Stimulated activated CD8-positive, alpha-beta memory T cell treated with anti-CD3 and anti-CD28 coated beads, Interleukin-4, amount 100 ng/mL, for 1 hour (primary cell): ENCODE results near the gene CACNA1H.
"Not testable (repeated sequence)": the region's sequence is repeated elsewhere in the genome, so short reads cannot be mapped to it uniquely, and the experiment has no call there.

Source experiments
- DNase-seq, 2 donors: peaks; one replicate each; pipeline ENCODE4 v3.0.0-alpha.2; 2020; ENCODE audit warnings: low read depth in 2 of 2, low spot score in 1 of 2

The CACNA1H gene

DNA sequence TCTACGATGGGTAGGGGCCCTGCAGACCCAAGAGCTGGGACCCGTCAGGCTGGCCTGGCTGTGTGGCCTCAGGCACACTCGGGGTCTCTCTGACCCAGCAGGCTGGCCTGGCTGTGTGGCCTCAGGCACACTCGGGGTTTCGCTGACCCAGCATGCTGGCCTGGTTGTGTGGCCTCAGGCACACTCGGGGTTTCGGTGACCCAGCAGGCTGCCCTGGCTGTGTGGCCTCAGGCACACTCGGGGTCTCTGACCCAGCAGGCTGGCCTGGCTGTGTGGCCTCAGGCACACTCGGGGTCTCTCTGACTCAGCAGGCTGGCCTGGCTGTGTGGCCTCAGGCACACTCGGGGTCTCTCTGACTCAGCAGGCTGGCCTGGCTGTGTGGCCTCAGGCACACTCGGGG lies 37.9 kb downstream of the CACNA1H start:
- not testable (repeated sequence) for DNase-seq

DNA sequence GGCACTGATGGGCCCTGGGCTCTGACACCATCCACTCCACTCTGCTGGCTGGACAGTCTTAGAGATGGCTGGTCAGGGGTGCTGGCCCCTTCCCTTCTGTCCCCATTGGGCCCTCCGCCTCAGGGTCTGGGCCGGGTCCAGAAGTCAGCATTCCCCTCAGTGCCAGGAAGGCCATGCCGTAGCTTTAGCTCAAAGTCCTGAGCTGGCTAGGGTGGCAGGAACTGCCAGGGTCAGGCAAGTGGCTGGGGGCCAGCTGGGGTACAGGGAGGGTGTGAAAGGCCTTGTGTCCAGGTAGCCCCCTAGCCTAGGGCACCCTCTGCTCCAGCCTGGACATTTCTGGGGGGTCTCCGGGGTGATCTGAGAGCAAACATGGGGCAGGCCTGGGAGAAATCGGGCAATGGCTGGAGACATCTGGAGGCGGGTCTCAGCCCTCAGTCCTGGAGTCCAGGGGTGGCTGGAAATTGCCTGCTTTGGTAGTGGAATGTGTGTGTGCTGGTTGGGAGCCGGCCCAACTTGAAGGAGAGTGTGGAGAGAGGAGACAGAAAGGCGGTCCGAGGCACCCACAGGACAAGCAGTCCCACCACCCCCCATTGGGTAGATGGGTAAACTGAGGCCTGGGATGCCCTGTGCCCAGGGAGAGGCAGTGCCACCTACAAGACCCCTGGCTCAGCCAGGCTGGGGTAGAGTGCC lies 39.6 kb downstream of the CACNA1H start:
- no peak for DNase-seq

DNA sequence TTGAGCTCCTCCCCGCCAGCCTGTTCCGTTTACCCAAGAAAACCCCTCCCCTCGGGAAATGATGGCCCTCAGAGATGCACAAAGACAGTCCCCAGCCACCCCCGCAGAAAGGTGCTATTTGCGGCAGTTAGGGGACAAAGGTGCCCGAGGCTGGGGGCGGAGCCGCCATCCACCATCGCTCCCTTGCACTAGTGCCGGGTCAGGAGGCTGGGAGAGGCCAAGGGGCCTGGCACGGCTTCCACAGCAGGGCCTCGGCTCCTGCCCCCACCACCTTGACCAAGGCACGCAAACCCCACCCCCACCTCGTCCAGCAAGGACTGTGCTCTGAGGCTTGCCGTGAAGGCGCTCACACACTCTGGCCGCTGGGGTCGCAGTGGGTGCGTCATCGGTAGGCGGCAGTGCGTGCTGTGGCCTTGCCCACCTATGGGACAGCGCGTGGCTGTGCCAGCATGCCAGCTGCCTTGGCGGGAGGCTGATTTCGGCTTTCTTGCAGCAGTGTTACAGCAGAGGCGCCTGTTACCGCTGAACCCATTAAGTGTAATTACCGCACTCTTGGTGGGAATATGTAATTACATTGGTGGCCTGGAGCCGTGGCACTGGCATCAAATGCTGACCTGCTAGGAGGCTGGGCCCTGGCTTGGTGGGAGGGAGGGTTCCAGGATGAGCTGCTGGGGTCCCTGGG lies 40.4 kb downstream of the CACNA1H start:
- no peak for DNase-seq

DNA sequence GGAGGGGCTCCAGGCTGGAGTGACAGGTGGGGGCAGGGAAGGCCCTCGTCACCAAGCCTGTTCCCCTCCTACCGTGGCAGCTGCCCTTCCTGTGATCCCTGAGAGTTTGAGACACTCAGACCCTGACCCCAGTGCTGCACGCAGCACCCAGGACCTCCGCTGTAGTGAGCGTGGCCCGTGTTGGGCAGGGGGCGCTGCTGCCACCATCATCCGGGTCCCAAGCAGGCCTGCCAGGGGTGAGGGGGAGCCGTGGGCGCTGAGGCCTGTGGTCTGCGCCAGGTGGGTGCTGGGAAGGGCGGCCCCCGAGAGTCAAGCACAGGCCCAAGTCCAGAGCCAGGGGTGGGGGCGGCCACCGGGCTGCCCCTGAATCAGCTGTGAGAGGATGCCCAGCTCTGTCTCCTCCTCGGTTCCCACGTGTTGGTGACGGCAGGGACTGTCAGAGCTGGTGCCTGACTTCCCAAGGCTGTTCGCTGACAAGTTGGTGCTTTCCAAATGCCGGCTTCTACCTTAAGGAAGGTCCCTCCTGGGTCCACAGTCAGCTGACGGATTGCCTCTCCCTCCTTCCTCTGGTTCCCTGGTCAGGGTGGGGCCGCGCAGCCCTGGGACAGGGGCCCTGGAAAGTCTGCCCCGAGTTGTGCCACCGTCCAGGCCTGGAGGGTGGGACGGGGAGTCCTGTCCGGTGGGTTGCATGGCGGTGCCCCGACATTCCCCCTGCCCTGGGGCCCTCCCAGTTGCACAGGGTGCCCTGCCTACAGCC lies 41.1 kb downstream of the CACNA1H start:
- DNase-seq = no peak

DNA sequence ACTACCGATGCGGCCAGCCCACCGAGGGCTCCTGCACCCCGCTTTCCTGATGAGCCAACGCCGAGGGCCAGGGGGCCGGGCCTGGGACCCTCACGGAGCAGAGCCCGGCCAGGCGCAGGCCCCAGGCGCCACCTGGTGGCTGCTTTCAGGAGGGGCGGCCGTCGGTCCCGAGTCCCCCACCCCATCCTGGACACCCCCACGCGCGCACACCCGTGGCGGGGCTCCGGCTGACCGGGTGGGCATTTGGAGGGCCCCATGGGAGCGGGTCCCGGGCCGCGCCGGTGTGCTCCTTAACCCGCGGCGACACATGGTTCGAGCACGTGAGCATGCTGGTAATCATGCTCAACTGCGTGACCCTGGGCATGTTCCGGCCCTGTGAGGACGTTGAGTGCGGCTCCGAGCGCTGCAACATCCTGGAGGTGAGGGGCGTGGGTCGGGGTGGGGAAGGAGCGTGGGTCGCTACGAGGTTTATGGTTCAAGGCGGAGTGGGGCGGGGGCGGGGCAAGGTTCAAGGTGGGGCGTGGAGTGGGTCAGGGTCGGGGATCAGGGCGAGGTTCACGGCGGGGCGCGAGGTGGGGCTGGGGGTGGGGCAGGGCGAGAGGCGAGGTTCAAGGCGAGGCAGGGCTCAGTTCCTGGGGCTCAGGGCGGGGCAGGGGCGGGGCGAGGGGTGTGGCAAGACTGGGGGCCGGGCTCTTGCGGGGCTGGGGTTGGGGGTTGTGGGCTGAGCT lies 41.9 kb downstream of the CACNA1H start:
- DNase-seq = no peak

DNA sequence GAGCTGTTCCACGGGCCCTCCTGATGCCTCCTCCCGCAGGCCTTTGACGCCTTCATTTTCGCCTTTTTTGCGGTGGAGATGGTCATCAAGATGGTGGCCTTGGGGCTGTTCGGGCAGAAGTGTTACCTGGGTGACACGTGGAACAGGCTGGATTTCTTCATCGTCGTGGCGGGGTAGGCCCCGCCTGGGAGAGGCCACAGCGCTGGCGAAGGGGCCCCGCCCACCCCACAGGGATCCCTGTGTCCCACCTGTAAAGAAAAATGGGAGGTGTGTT lies 42.4 kb downstream of the CACNA1H start:
- no peak for DNase-seq

DNA sequence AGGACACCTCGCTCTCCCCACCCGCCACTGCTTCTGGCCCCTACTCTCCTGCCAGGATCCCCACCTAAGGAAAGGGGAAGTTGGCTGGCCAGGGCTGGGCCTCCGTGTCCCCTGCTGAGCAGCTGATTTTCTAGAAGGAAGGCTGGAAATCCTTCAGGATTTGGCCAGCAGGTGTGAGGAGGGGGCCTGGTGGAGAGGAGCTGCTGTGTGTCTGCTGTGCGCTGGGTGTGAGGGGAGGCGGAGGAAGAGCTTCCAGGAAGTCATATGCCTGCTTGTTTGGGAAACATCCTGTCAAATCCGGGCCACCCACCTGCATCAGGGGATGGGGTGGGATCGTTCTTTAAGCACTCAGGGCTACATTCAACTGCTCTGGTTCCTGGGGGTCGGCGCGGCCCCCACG lies 43.6 kb downstream of the CACNA1H start:
- no peak for DNase-seq

DNA sequence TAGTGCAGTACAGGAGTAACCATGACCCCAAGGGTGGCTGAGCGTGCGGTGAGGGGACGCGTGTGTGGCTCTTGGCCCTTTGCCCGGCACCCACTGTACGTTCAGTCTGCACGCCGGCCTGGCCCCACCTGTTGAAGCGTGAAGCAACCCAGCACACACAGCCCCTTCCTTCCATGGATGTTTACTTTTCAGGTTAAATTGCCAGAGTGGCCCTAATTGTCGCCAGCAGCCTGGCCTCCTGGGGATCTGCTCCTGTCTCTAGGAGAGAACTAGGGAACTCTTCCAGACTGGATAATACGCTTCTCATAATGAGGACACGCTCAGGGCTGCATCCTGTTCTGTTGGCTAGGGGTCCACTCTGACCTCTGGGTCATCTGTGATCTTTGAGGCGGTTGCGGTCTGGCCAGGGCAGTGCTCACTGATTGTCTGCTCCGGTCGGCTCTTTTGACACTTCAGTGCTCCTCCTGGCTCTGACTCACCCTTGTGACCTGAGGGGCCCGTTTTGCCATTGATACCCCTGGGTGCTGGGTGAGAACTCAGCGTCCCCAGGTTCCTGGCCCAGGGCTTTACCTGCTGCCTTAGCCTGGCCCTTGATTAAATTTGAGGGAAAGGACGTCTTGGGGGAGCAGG lies 44.4 kb downstream of the CACNA1H start:
- no peak for DNase-seq

DNA sequence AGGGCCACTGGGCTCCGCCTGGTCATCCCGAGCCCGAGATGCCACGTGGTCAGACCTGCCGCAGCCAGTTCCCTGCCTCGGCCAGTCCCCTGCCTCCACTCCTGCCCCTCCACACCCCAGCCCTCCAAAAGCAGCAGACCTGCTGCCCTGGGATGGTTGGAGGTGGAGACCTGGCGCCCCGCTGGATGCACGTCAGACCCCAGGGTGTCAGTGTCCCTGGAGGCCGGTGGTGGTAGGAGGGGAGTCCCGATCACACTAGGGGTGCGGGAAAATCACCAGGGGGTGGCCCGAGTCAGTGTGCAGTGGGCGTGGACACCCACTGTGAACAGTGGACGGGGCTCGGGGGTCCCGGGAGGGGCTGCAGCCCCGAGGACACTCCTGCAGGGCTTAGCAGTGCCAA lies 45.3 kb downstream of the CACNA1H start:
- DNase-seq = no peak

DNA sequence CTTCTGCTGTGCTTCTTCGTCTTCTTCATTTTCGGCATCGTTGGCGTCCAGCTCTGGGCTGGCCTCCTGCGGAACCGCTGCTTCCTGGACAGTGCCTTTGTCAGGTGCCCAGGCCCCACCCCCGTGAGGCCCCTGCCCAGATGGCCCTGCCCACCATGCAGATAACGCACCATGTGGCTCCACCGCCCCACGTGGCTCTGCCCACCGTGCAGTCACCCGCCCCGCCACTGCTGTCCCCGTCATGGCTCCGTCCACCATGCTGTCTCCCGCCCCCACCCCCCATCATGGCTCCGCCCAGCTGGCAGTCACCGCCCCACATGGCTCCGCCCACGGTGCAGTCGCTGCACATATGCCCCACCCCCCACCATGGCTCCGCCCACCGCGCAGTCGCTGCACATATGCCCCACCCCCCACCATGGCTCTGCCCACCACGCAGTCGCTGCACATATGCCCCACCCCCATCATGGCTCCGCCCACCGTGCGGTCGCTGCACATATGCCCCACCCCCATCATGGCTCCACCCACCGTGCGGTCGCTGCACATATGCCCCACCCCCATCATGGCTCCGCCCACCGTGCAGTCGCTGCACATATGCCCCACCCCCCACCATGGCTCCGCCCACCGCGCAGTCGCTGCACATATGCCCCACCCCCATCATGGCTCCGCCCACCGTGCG lies 45.9 kb downstream of the CACNA1H start:
- DNase-seq = not testable (repeated sequence)

DNA sequence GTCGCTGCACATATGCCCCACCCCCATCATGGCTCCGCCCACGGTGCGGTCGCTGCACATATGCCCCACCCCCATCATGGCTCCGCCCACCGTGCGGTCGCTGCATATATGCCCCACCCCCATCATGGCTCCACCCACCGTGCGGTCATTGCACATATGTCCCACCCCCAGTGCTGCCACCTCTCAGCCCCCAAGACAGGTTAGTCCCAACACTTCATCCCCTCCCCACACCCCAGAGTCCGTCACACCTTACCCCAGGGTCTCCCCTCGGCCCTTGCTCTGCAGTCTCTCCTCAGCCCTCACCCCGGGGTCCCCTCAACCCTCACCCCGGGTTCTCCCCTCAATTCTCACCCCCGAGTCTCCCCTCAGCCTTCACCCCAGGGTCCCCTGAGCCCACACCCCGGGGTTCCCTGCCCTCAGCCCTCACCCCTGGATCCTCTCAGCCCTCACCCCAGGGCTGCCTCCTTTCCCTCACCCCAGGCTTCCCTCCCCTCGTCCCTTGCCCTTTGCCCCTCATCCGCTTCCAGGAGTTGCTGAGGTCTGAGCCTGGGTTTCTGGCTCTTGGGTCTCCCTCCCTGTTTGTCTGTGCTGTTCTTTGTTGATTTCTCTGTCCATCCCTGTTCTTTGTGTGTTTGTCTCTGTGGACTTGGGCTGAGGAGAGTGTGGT lies 46.6 kb downstream of the CACNA1H start:
- DNase-seq = no peak

DNA sequence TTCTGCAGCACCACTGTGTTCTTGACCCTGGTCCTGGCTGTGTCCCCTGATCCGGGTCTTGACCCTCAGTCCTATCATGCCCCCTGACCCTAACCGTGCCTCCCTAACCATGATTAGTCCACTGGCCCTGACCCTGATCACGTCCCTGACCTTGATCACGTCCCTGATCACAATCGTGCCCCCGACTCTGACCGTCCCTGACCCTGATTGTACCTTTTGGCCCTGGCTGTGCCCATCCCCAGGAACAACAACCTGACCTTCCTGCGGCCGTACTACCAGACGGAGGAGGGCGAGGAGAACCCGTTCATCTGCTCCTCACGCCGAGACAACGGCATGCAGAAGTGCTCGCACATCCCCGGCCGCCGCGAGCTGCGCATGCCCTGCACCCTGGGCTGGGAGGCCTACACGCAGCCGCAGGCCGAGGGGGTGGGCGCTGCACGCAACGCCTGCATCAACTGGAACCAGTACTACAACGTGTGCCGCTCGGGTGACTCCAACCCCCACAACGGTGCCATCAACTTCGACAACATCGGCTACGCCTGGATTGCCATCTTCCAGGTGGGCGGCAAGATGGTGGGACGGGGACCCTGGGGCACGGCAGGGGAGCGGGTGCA lies 47.2 kb downstream of the CACNA1H start:
- no peak for DNase-seq

DNA sequence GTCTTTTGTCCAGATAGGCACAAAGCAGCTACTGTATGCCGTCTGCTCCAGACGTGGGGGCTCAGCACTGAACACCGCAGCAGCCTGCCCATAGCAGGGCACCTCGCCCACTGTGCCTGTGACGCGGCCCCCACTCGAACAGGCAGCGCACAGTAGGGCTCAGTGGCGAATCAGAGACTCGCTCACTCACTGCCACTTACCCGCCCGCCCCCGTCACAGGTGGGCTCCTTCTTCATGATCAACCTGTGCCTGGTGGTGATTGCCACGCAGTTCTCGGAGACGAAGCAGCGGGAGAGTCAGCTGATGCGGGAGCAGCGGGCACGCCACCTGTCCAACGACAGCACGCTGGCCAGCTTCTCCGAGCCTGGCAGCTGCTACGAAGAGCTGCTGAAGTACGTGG lies 48.5 kb downstream of the CACNA1H start:
- DNase-seq = no peak

DNA sequence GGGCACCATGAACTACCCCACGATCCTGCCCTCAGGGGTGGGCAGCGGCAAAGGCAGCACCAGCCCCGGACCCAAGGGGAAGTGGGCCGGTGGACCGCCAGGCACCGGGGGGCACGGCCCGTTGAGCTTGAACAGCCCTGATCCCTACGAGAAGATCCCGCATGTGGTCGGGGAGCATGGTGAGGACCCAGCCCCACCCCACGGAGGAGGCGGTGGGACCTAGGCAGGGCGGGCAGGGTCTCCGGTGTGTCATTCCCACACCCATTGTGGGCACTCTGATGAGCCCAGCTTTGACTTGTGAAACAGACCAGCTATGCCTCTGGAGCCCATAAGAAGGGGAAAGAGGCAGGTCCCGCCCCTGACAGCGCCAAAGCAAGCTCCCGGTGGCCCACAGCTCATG lies 49.4 kb downstream of the CACNA1H start:
- DNase-seq = no peak

DNA sequence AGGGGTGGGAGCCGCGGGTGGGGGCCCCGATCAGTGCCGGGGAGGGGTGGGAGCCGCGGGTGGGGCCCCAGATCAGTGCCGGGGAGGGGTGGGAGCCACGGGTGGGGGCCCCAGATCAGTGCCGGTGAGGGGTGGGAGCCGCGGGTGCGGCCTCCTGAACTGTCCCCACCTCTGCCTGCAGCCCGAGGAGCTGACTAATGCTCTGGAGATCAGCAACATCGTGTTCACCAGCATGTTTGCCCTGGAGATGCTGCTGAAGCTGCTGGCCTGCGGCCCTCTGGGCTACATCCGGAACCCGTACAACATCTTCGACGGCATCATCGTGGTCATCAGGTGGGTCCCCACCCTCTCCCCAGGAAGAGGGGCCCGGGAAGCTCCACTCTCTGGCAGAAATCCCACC lies 52.0 kb downstream of the CACNA1H start:
- no peak for DNase-seq

DNA sequence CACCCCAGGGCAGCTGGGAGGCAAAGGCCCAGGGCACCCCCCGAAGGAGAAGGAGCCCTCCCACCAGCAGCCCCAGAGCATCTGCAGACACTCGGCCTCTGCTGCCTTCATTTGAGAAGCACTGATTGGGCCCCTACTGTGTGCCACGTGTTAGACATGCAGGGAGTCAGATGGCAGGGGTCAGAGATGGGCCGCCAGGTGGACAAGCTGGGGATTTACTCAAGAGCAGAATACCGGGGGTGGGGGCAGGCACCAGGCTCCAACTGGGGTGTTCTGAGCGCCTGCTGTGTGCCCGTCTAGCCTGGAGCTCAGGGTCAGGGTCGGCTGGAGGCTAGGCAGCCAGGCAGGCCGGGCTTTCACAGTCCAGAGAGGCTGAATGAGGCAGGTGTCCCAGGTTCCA lies 53.4 kb downstream of the CACNA1H start:
- DNase-seq = no peak

DNA sequence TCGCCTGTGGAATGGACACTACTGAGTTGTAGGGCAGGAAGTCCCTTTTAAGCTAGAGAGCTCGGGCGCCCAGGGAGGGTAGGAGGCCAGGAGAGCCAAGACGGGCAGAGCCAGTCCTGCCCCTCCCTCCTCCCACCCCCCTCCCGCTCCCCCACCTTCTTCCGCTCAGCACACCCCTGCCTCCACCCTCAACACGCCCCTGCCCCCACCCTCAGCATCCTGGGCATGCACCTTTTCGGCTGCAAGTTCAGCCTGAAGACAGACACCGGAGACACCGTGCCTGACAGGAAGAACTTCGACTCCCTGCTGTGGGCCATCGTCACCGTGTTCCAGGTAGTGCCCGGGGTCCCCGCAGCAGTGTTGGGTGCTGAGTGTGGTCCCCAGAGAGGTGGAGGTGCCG lies 53.9 kb downstream of the CACNA1H start:
- DNase-seq = no peak

DNA sequence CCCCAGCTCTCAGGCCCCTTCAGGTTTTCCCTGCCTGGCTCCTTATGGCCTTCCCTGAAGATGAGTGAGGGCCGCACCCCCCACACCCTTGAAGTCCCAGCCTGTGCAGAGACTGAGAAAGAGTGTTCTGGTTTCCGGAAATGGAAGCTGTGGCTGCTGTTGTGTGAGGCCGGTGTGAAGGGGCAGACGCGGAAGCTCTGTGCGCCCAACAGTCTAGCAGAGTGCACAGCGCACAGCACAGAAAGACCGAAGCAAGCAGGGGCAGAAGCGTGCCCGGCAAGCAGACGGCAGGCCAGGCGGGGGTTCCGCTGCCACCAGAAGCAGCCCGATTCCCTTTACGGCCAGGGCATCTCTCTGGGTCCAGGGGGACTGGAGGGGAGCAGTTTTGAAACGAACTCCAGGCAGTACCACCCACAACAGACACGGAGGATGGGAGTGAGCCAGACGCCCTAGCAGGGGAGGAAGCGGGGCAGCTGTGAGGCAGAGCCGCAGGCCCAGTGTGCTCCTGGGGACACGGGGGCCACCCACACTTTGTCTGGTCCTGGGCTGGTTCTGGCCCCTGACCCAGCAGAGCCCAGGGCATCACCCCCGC lies 55.4 kb downstream of the CACNA1H start:
- DNase-seq = no peak

DNA sequence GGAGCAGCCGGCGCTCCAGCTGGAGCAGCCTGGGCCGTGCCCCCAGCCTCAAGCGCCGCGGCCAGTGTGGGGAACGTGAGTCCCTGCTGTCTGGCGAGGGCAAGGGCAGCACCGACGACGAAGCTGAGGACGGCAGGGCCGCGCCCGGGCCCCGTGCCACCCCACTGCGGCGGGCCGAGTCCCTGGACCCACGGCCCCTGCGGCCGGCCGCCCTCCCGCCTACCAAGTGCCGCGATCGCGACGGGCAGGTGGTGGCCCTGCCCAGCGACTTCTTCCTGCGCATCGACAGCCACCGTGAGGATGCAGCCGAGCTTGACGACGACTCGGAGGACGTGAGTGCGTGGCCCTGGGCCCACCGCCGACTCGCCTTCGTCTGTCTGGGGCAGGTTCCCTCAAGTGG lies 56.2 kb downstream of the CACNA1H start:
- DNase-seq = no peak

DNA sequence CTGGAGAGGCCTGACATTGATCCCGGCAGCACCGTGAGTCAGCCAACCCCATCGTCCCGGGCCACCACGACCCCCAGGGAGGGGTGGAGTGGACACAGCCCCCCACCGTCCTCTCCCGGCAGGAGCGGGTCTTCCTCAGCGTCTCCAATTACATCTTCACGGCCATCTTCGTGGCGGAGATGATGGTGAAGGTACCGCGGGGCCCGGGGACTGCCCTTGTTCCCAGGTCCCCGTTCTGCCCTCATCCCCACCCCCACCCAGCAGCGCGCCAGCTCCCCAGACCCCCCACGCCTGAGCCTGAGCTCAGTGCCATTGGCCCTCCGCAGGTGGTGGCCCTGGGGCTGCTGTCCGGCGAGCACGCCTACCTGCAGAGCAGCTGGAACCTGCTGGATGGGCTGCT lies 57.6 kb downstream of the CACNA1H start:
- no peak for DNase-seq
